NCI-H1105 treated with DMSO at 0.1 percent for 48 hours (cell line): ENCODE data around the gene UTP25.

Experiments
- DNase-seq: peaks from one replicate; lab custom pipeline; 2025; lab: John Stamatoyannopoulos, UW

Gene UTP25

GRCh38 chr1:209839875-209840546 lies 12.2 kb downstream of the UTP25 start:
- no peak for DNase-seq

- no peak for DNase-seq
These were observed 12.8 kb downstream of the UTP25 start for GRCh38 chr1:209840611-209841010.

GRCh38 chr1:209844695-209845407 lies 17.1 kb downstream of the UTP25 start:
- DNase-seq = no peak

GRCh38 chr1:209845408-209845725 lies 17.6 kb downstream of the UTP25 start:
- DNase-seq = peak; percentile 98

GRCh38 chr1:209849388-209849787 lies 21.6 kb downstream of the UTP25 start:
- DNase-seq = no peak

- DNase-seq = peak; percentile 67
These were observed 22.7 kb downstream of the UTP25 start for GRCh38 chr1:209850342-209850979.

GRCh38 chr1:209853676-209854075 lies 25.9 kb downstream of the UTP25 start:
- no peak for DNase-seq

- no peak for DNase-seq
These were observed 26.4 kb downstream of the UTP25 start for GRCh38 chr1:209854196-209854595.

GRCh38 chr1:209855006-209855405 lies 27.2 kb downstream of the UTP25 start:
- no peak for DNase-seq

GRCh38 chr1:209855623-209856022 lies 27.9 kb downstream of the UTP25 start:
- no peak for DNase-seq

GRCh38 chr1:209858561-209859103 lies 30.9 kb downstream of the UTP25 start:
- DNase-seq = no peak

- peak; percentile 84 for DNase-seq
These were observed 32.6 kb downstream of the UTP25 start for GRCh38 chr1:209860293-209860881.

- no peak for DNase-seq
These were observed 33.5 kb downstream of the UTP25 start for GRCh38 chr1:209861242-209861641.

GRCh38 chr1:209862391-209863356 lies 34.9 kb downstream of the UTP25 start:
- DNase-seq = no peak

- no peak for DNase-seq
These were observed 36.2 kb downstream of the UTP25 start for GRCh38 chr1:209863766-209864485.

GRCh38 chr1:209866201-209866600 lies 38.4 kb downstream of the UTP25 start:
- no peak for DNase-seq

- no peak for DNase-seq
These were observed 41.7 kb downstream of the UTP25 start for GRCh38 chr1:209869291-209870149.

- no peak for DNase-seq
These were observed 42.5 kb downstream of the UTP25 start for GRCh38 chr1:209870151-209870831.

GRCh38 chr1:209871006-209871405 lies 43.2 kb downstream of the UTP25 start:
- no peak for DNase-seq
